IPS-20b (cell line): ENCODE data around the gene SYVN1.
"Not testable (repeated sequence)": the region's sequence is repeated elsewhere in the genome, so short reads cannot be mapped to it uniquely, and the experiment has no call there.

Experiments
- H3K27ac ChIP-seq: one replicate; pipeline ENCODE4 v1.5.1; 2013; ENCODE audit warnings: low read length
- H3K27me3 ChIP-seq: 2 replicates; pipeline ENCODE4 v1.6.1; 2013; ENCODE audit warnings: mild to moderate bottlenecking, low read length, inconsistent platforms; ENCODE audit not compliant: insufficient read depth
- H3K36me3 ChIP-seq: 2 replicates; pipeline ENCODE4 v1.6.1; 2013; ENCODE audit warnings: low read depth, mild to moderate bottlenecking, inconsistent platforms, low read length, moderate library complexity; ENCODE audit not compliant: insufficient read depth
- H3K4me1 ChIP-seq: 2 replicates; pipeline ENCODE4 v1.6.1; 2013; ENCODE audit warnings: mild to moderate bottlenecking, control low read depth, inconsistent platforms, low read length, moderate library complexity; ENCODE audit not compliant: insufficient read depth
- H3K4me3 ChIP-seq: 2 replicates; pipeline ENCODE4 v1.5.1; 2013; ENCODE audit warnings: mild to moderate bottlenecking, low read length, inconsistent platforms
- H3K9ac ChIP-seq: 2 replicates; pipeline ENCODE4 v1.6.1; 2013; ENCODE audit warnings: low read depth, mild to moderate bottlenecking, inconsistent platforms, low read length, moderate library complexity
- H3K9me3 ChIP-seq: 2 replicates; pipeline ENCODE4 v1.6.1; 2013; ENCODE audit warnings: mild to moderate bottlenecking, low read depth, low read length, inconsistent platforms; ENCODE audit not compliant: insufficient read depth

The SYVN1 gene

GRCh38 chr11:65121447-65121864, 12.9 kb downstream of the SYVN1 start:
- H3K4me1 ChIP-seq = 0 out of 2 replicates have a peak, but pooled peaks cover 3% of the 10 kb centered on the region

GRCh38 chr11:65120831-65121230, 13.5 kb downstream of the SYVN1 start:
- H3K4me3 ChIP-seq = peak overlapping the region; percentile 88
- no peaks in the 10 kb centered on the region for H3K27me3 ChIP-seq
- 0 out of 2 replicates have a peak, but pooled peaks cover 3% of the 10 kb centered on the region for H3K4me1 ChIP-seq
- H3K9ac ChIP-seq = peak overlapping the region; percentile 90; the same call in 1 of the 2 replicates
- no peak overlapping the region for H3K27ac ChIP-seq
- H3K9me3 ChIP-seq = no peaks in the 10 kb centered on the region
- peaks cover 58% of the 10 kb centered on the region for H3K36me3 ChIP-seq

More at GRCh38 chr11:65121447-65121864, 12.9 kb downstream of the SYVN1 start:
- Histone ChIP-seq H3K4me3 (peak overlapping the region; percentile 88), H3K27me3 (no peaks in the 10 kb centered on the region), H3K9ac (peak overlapping the region; percentile 90), H3K9me3 (no peaks in the 10 kb centered on the region), H3K36me3 (peaks cover 60% of the 10 kb centered on the region), H3K27ac (peak overlapping the region; percentile 59)

- Histone ChIP-seq H3K27ac (no peak overlapping the region), H3K9ac (no peak overlapping the region), H3K4me1 (0 out of 2 replicates have a peak, but pooled peaks cover 3% of the 10 kb centered on the region), H3K27me3 (no peaks in the 10 kb centered on the region), H3K36me3 (peaks cover 51% of the 10 kb centered on the region), H3K4me3 (no peak overlapping the region), H3K9me3 (no peaks in the 10 kb centered on the region)
Observed at GRCh38 chr11:65119670-65119995, 14.7 kb downstream of the SYVN1 start.

- H3K36me3 ChIP-seq = peaks cover 45% of the 10 kb centered on the region
- H3K27me3 ChIP-seq, H3K4me1 ChIP-seq, H3K9ac ChIP-seq, H3K4me3 ChIP-seq, H3K27ac ChIP-seq, H3K9me3 ChIP-seq: not testable (repeated sequence)
Observed at GRCh38 chr11:65118891-65119669, 15.2 kb downstream of the SYVN1 start.

- Histone ChIP-seq H3K9me3 (no peaks in the 10 kb centered on the region), H3K27me3 (no peaks in the 10 kb centered on the region), H3K27ac (no peak overlapping the region), H3K9ac (no peak overlapping the region), H3K4me1 (peaks cover 6% of the 10 kb centered on the region; the same call in 1 of the 2 replicates), H3K36me3 (peaks cover 41% of the 10 kb centered on the region), H3K4me3 (no peak overlapping the region)
Observed at GRCh38 chr11:65118097-65118837, 16.1 kb downstream of the SYVN1 start.

- Histone ChIP-seq H3K27me3 (no peaks in the 10 kb centered on the region), H3K27ac (no peak within 1 kb of the TSS), H3K9me3 (no peaks in the 10 kb centered on the region), H3K4me1 (peaks cover 7% of the 10 kb centered on the region; the same call in 1 of the 2 replicates), H3K36me3 (peaks cover 41% of the 10 kb centered on the region), H3K9ac (peak within 1 kb of the TSS; percentile 92), H3K4me3 (peak within 1 kb of the TSS; percentile 83)
Observed at GRCh38 chr11:65117206-65118096, 16.9 kb downstream of the SYVN1 start, which contains the start of gene ZNHIT2. TSS of gene ZNHIT2 (minus strand) at chr11:65117701. CDS start at chr11:65117653, 48 bp downstream.

- peak overlapping the region; percentile 92 for H3K9ac ChIP-seq
- no peak overlapping the region for H3K27ac ChIP-seq
- H3K4me3 ChIP-seq = peak overlapping the region; percentile 83
- H3K9me3 ChIP-seq = no peaks in the 10 kb centered on the region
- no peaks in the 10 kb centered on the region for H3K27me3 ChIP-seq
- peaks cover 41% of the 10 kb centered on the region for H3K36me3 ChIP-seq
- H3K4me1 ChIP-seq = peaks cover 7% of the 10 kb centered on the region; the same call in 1 of the 2 replicates
Observed at GRCh38 chr11:65116370-65117205, 17.7 kb downstream of the SYVN1 start.

- peaks cover 5% of the 10 kb centered on the region; the same call in 1 of the 2 replicates for H3K4me1 ChIP-seq
- no peak overlapping the region for H3K9ac ChIP-seq
- H3K27ac ChIP-seq = no peak overlapping the region
- peaks cover 33% of the 10 kb centered on the region for H3K36me3 ChIP-seq
- no peaks in the 10 kb centered on the region for H3K9me3 ChIP-seq
- no peak overlapping the region for H3K4me3 ChIP-seq
- H3K27me3 ChIP-seq = no peaks in the 10 kb centered on the region
Observed at GRCh38 chr11:65115361-65116082, 18.8 kb downstream of the SYVN1 start.

GRCh38 chr11:65114538-65115171, 19.7 kb downstream of the SYVN1 start:
- Histone ChIP-seq H3K36me3 (peaks cover 24% of the 10 kb centered on the region), H3K4me1 (peaks cover 5% of the 10 kb centered on the region; the same call in 1 of the 2 replicates), H3K4me3 (no peak overlapping the region), H3K27ac (no peak overlapping the region), H3K9me3 (no peaks in the 10 kb centered on the region), H3K27me3 (no peaks in the 10 kb centered on the region), H3K9ac (no peak overlapping the region)

GRCh38 chr11:65113839-65114238, 20.5 kb downstream of the SYVN1 start:
- H3K27me3 ChIP-seq = no peaks in the 10 kb centered on the region
- no peak overlapping the region for H3K27ac ChIP-seq
- H3K9ac ChIP-seq = peak overlapping the region; percentile 95; the same call in 1 of the 2 replicates
- no peaks in the 10 kb centered on the region for H3K9me3 ChIP-seq
- peaks cover 22% of the 10 kb centered on the region for H3K36me3 ChIP-seq
- H3K4me1 ChIP-seq = peaks cover 5% of the 10 kb centered on the region; the same call in 1 of the 2 replicates
- H3K4me3 ChIP-seq = no peak overlapping the region
